Activated CD8-positive, alpha-beta T cell treated with anti-CD3 and anti-CD28 coated beads for 36 hours (primary cell): ENCODE data around the gene CYFIP2. TPM values are rescaled to one million over a fixed set of nuclear protein-coding genes. Genes with fewer than 3 reads are reported as not detected.
A peak's percentile ranks its signal among the peaks of the same experiment; 100 is the strongest.

Source experiments
- ATAC-seq: fragments of 200-7000 bp; cut with Tn5 transposase; one replicate; pipeline ENCODE4 v1.10.0; 2021; ENCODE audit warnings: mild to moderate bottlenecking, moderate library complexity
- CTCF ChIA-PET: fragments of 350-600 bp; sonication (Branson Sonifier 250); formaldehyde crosslinking; loops from one replicate; lab custom pipeline; 2021; ENCODE audit warnings: antibody characterized with exemption; lab: Charles Lee
- POLR2A ChIA-PET: fragments of 350-600 bp; sonication (Branson Sonifier 250); formaldehyde crosslinking; loops from one replicate; lab custom pipeline; 2021; ENCODE audit warnings: antibody characterized with exemption; lab: Charles Lee
- DNase-seq: peaks from one replicate; pipeline ENCODE4 v3.0.0-alpha.2; 2020
- H3K27ac Mint-ChIP-seq: one replicate; pipeline ENCODE4 v1.8.0; 2021; ENCODE audit warnings: mild to moderate bottlenecking, mixed read lengths
- H3K27me3 Mint-ChIP-seq: one replicate; pipeline ENCODE4 v1.8.0; 2021; ENCODE audit warnings: mixed read lengths
- H3K36me3 Mint-ChIP-seq: one replicate; pipeline ENCODE4 v1.8.0; 2021; ENCODE audit warnings: low read depth, mixed read lengths
- H3K4me1 Mint-ChIP-seq: one replicate; pipeline ENCODE4 v1.8.0; 2021; ENCODE audit warnings: low read depth, mixed read lengths
- H3K4me3 Mint-ChIP-seq: one replicate; pipeline ENCODE4 v1.8.0; 2021; ENCODE audit warnings: mild to moderate bottlenecking, moderate library complexity, mixed read lengths
- H3K9me3 Mint-ChIP-seq: one replicate; pipeline ENCODE4 v1.8.0; 2021; ENCODE audit warnings: mixed read lengths
- intact Hi-C: fragments of 100-400 bp; cut with micrococcal nuclease; formaldehyde crosslinking; loops from one replicate; pipeline ENCODE4 v1.10.0; 2022
- total RNA-seq, 2 experiments: library from RNA; stranded (reverse); gene quantifications; one replicate each; pipeline ENCODE4 v1.2.3, GENCODE V29; 2021
- TF ChIP-seq, protein P1 (sequence below): fragments of 200-600 bp; IDR thresholded peaks from one replicate; pipeline ENCODE4 v1.8.0; 2022; ENCODE audit warnings: antibody characterized with exemption, mild to moderate bottlenecking

The CYFIP2 gene
- total RNA-seq, 2 experiments from 2014 or later = 350 to 351 TPM

DNA sequence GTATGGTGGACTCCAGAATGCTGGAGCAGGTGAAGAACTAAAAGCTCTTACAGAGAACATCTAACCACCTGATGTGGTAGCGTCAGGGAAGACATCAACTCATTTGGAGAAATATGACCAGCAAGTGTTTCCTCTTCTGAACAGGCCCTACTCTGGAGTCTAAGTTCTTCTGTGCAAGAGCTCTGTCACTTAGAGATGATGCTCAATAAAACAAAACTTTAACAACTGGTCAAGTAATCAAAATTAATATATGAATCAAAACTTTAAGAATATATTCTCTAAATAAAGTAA is 85.8 kb downstream of the CYFIP2 start:
- CTCF ChIA-PET = interaction anchor here (0.8 to 6.3 kb wide), 5 partner anchors 8 to 118 kb away, joined by 3 to 47 read pairs (median 7); no protein-coding TSS in a partner anchor
- ATAC-seq = peak; percentile 12

DNA sequence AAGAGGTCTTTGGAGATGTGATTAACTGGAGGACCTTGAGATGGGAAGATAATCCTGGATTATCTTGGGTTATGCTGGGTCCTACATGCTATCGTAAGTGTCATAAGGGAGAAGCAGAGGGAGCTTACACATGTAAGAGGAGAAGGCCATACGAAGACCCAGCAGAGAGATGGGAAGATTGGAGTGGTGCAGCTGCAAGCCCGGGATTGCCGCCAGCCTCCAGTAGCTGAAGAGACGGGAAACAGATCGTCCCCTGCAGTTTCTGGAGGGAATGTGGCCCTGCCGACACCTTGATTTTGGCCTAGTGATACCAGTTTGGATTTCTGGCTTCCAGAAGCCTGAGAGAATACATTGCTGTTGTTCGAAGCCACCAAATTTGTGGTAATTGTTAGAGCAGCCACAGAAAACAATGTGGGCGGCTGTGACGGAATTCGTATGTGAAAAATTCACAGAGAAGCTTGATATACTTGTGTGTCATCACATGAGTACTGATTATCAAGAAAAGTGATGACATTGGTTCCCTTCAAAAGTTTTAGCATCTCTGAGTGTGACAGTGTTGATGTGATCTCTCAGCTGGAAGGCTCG is 86.9 kb downstream of the CYFIP2 start:
- peak; percentile 65 for DNase-seq
- Mint-ChIP-seq H3K4me3 (no peak overlapping the region), H3K27me3 (no peaks in the 10 kb centered on the region), H3K4me1 (peaks cover 48% of the 10 kb centered on the region), H3K27ac (peak overlapping the region; percentile 85), H3K36me3 (peaks cover 68% of the 10 kb centered on the region), H3K9me3 (peaks cover 11% of the 10 kb centered on the region)
- TF ChIP-seq, protein P1, sequence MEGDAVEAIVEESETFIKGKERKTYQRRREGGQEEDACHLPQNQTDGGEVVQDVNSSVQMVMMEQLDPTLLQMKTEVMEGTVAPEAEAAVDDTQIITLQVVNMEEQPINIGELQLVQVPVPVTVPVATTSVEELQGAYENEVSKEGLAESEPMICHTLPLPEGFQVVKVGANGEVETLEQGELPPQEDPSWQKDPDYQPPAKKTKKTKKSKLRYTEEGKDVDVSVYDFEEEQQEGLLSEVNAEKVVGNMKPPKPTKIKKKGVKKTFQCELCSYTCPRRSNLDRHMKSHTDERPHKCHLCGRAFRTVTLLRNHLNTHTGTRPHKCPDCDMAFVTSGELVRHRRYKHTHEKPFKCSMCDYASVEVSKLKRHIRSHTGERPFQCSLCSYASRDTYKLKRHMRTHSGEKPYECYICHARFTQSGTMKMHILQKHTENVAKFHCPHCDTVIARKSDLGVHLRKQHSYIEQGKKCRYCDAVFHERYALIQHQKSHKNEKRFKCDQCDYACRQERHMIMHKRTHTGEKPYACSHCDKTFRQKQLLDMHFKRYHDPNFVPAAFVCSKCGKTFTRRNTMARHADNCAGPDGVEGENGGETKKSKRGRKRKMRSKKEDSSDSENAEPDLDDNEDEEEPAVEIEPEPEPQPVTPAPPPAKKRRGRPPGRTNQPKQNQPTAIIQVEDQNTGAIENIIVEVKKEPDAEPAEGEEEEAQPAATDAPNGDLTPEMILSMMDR = no peak
- ChIA-PET POLR2A (interaction anchor here (1.1 to 1.5 kb wide), 3 partner anchors 38 to 391 kb away, joined by 3 read pairs; partner anchors contain the start of gene LSM11), CTCF (interaction anchor here (0.9 to 6.3 kb wide), 3 partner anchors 10 to 24 kb away, joined by 3 to 47 read pairs (median 35); no protein-coding TSS in a partner anchor)
- ATAC-seq = no peak
- intact Hi-C loops = loop anchor here (5.0 kb wide), 1 partner anchor 76 kb away; no protein-coding TSS in a partner anchor

More for the DNA sequence above, 85.8 kb downstream of the CYFIP2 start:
- Mint-ChIP-seq H3K36me3 (peaks cover 69% of the 10 kb centered on the region), H3K27me3 (no peaks in the 10 kb centered on the region), H3K4me1 (peaks cover 48% of the 10 kb centered on the region), H3K4me3 (no peak overlapping the region), H3K9me3 (peaks cover 11% of the 10 kb centered on the region), H3K27ac (peak overlapping the region; percentile 94)
- TF ChIP-seq, protein P1 = no peak
- DNase-seq = no peak
- intact Hi-C loops = loop anchor here (5.0 kb wide), 1 partner anchor 74 kb away; no protein-coding TSS in a partner anchor
- POLR2A ChIA-PET = interaction anchor here (0.9 to 1.7 kb wide), 4 partner anchors 10 to 392 kb away, joined by 3 to 7 read pairs (median 4); partner anchors contain the start of gene LSM11

DNA sequence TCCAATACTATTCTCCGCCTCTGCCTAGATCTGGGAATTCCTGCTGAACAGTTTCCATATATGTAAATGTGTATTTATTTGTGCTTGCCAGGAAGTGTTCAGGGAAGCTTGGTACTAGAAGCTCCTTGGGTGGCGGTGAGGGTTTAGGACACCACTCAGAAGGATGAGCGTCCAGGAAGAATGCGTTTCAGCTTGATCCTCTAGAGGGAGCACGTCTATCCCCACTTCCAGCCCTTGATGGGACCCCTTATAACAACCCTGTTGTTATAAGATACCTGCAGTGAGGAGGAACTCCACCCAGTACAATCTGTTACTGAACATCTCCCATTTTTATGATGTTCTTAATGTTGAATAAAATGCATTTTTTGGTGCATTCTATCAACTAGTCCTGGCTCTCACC is 88.9 kb downstream of the CYFIP2 start:
- Mint-ChIP-seq H3K4me1 (peaks cover 37% of the 10 kb centered on the region), H3K27me3 (no peaks in the 10 kb centered on the region), H3K9me3 (peaks cover 5% of the 10 kb centered on the region), H3K36me3 (peaks cover 71% of the 10 kb centered on the region), H3K4me3 (no peak overlapping the region), H3K27ac (no peak overlapping the region)
- POLR2A ChIA-PET = no interaction called here
- ATAC-seq (no peak), DNase-seq (no peak)
- TF ChIP-seq, protein P1 = no peak
- CTCF ChIA-PET = interaction anchor here (0.8 to 6.3 kb wide), 6 partner anchors 12 to 115 kb away, joined by 3 to 47 read pairs (median 4); no protein-coding TSS in a partner anchor
- intact Hi-C loops = loop anchor here (5.0 kb wide), 1 partner anchor 77 kb away; no protein-coding TSS in a partner anchor

DNA sequence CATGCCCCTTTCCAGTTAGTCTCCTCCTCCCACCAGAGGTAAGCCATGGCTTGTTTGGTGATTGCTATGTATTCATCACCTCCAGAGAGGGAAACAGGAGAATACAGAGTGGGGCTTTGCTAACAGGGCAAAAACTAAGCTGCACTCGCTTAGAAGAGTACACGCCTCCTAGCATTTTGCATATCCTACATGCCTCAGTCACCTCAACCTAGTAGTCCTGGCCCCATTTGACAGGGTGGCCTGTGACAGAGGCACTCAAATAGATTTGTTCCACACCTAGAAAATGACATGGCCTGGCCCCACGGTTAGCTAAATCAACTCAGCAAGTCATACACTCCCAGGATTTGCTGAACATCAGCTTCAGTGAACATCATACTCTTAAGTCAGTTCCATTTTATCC is 90.7 kb downstream of the CYFIP2 start:
- peak overlapping the region; percentile 37 for H3K27ac Mint-ChIP-seq
- peaks cover 20% of the 10 kb centered on the region for H3K4me1 Mint-ChIP-seq
- no peak for DNase-seq
- POLR2A ChIA-PET = interaction anchor here (0.6 to 1.0 kb wide), 3 partner anchors 10 to 109 kb away, joined by 3 to 4 read pairs (median 3); no protein-coding TSS in a partner anchor
- peaks cover 70% of the 10 kb centered on the region for H3K36me3 Mint-ChIP-seq
- no peak overlapping the region for H3K4me3 Mint-ChIP-seq
- TF ChIP-seq, protein P1 = no peak
- no peak for ATAC-seq
- H3K9me3 Mint-ChIP-seq = no peaks in the 10 kb centered on the region
- H3K27me3 Mint-ChIP-seq = no peaks in the 10 kb centered on the region
- CTCF ChIA-PET = interaction anchor here (0.7 to 6.3 kb wide), 12 partner anchors 9 to 392 kb away, joined by 3 to 35 read pairs (median 3); no protein-coding TSS in a partner anchor
- intact Hi-C loops = no loop called here

DNA sequence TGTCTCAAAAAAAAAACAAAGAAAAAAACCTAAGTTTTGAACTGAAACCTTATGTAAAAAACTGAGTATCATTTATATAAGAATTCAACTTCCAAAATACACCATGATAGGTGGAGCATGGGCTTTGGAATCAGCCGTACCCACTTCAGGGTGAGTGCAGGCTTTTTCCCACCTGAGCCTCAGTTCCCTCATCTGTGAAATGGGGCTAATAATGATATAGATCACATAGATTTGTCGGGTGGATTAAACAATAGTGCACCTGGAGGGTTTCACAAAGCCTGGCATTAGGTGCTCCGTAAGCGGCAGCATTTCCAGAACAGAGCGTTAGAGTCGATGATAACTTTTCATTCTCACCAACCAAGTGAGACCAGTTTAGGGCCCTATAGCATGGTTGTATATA is 91.9 kb downstream of the CYFIP2 start:
- peak overlapping the region; percentile 44 for H3K27ac Mint-ChIP-seq
- DNase-seq (no peak), ATAC-seq (no peak)
- H3K4me1 Mint-ChIP-seq = peaks cover 13% of the 10 kb centered on the region
- H3K36me3 Mint-ChIP-seq = peaks cover 67% of the 10 kb centered on the region
- ChIA-PET POLR2A (no interaction called here), CTCF (interaction anchor here (0.8 to 1.4 kb wide), 2 partner anchors 12 to 21 kb away, joined by 3 read pairs; no protein-coding TSS in a partner anchor)
- TF ChIP-seq, protein P1 = no peak
- H3K4me3 Mint-ChIP-seq = no peak overlapping the region
- no peaks in the 10 kb centered on the region for H3K27me3 Mint-ChIP-seq
- intact Hi-C loops = no loop called here
- H3K9me3 Mint-ChIP-seq = no peaks in the 10 kb centered on the region
